HG03025 (cell line): ENCODE results near the gene P3H2.

Experiments
- ATAC-seq: cut with Tn5 transposase; IDR thresholded peaks from one replicate; pipeline ENCODE4 v1.9.1; 2021; ENCODE audit warnings: mild to moderate bottlenecking, moderate library complexity; ENCODE audit not compliant: unreplicated experiment, low FRiP score

Gene P3H2

DNA sequence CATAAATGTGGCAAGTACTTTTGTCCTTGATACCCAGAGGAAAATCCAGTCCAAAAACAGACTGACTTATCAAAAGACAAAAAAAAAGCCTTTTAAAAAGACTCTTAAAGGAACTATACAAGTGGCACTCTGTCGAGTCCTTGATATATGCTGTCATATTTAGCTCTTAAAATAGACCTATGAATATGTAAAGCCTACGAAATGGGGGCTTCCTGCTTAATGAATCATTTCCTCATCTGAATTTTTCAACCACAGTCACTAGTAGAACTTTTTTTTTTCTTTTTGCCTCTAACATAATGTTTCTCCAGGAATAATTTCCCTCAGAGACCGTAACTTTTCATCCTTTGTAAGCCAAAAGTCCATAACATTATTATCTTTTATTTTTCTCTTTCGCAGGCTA is 95.8 kb downstream of the P3H2 start:
- ATAC-seq = no peak

DNA sequence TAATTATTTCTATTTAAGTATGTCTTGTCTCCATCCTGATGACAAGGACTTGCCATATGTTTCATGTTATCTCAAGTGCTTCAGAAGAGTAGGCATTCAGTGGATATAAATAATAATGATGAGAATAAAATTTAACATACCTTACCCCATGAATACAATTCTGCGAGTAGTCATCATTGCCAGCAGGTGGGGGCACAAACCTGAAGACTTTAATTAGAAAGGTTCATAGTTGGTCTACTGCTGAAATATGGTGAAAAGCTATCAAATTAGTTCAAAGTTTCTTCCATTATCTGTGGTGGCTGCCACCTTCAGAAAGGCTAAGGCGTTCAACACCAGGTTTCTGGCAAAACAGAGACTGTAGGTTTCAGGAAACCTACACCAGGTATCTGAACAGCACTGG is 100.9 kb downstream of the P3H2 start:
- no peak for ATAC-seq

DNA sequence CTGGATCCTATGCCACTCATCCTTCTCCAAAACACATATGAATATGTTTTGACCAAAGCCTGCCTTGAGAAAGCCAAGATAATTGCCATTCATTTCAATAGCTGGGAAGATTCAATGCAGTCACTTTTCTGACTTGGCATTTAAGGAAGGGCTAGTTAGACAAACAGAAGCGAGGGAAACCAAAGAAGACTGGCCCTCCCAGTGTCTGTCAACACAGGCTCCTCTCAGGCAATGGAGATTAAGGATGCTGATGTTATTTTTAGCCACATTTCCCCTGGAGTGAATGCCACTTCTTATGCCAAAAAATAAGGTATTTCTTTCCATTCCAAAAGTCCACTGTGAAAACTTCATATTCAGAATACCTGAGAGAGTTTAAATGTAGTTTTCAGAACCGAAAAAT is 101.7 kb downstream of the P3H2 start:
- ATAC-seq = no peak

DNA sequence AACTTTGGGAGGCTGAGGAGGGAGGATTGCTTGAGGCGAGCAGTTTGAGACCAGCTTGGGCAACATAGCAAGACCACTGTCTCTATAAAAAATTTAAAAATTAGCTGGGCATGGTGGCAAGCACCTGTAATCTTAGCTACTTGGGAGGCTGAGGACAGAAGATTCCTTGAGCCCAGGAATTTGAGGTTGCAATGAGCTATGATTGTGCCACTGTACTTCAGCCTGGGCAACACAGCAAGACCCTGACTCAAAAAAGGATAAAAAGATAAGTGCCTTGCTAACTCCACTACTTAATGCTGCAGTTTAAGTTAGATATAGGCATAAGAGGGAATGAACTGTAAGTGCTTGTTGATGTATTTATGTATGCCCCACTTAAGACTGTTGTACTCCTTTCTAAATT is 102.2 kb downstream of the P3H2 start:
- ATAC-seq = no peak

DNA sequence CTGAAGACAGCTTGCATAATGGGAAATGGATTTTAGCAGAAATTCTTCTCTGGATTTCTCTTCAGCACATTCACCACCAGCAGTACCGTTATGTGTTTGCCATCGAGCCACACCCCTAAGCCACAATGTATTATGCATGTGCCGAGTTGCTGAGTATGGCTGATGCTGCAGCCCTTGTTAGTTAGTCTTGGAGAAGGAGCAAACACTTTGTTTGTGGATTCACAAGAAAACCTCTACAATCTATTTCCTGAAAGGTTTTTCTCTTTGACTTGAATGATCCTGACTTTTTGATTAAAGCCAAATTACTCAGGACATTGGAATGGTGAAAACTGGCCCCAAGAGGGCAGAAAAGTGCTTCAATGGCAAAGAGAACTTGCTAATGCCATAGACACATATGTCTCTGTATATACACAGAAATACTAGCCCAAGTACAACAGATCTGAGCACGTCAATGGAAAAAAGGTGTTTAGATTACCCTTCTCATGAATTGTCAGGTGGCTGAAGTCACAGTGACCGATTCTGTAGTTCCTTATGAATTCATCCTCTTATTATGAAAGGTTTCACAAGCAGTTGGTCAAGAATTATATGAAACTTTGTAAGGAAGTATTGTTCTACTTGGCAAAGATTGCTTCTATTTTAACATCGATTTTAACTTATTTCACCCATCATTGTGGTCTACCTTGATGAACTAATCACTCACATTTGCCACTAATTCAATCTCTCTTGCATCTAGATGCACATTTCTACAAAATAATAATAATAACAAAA is 103.0 kb downstream of the P3H2 start:
- no peak for ATAC-seq

DNA sequence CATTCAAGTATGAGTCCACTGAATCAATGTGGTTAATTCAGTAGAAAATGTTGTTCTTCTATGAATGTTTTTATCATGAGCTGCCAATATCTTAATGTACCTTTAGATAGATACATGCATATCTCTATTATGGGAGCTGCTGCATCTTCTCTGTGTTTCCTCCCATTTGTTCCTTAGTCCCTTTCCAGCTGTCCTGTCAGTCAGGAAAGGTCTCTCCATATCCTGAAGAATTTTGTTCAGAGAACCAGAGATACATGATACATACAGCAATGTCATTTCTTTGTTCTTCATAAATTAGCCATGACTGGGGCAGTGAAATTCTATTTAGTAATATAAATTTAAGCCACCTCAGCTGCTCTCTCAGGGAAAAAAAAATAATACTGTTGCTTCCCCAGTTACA is 103.7 kb downstream of the P3H2 start:
- ATAC-seq = no peak

DNA sequence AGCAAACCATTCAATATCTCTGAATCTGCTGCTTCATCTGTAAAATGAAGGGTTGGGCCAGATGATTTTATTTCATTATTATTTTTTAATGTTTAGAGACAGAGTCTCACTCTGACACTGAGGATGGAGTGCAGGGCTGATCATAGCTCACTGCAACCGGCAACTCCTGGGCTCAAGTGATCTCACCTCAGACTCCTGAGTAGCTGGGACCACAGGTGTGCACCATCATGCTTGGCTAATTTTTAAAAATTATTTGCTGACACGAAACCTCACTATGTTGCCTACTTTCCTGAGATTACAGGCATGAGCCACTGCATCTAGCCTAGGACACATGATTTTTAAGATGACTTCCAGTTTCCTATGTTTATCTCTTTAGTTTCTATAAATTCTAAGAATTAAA is 105.8 kb downstream of the P3H2 start:
- ATAC-seq = no peak

DNA sequence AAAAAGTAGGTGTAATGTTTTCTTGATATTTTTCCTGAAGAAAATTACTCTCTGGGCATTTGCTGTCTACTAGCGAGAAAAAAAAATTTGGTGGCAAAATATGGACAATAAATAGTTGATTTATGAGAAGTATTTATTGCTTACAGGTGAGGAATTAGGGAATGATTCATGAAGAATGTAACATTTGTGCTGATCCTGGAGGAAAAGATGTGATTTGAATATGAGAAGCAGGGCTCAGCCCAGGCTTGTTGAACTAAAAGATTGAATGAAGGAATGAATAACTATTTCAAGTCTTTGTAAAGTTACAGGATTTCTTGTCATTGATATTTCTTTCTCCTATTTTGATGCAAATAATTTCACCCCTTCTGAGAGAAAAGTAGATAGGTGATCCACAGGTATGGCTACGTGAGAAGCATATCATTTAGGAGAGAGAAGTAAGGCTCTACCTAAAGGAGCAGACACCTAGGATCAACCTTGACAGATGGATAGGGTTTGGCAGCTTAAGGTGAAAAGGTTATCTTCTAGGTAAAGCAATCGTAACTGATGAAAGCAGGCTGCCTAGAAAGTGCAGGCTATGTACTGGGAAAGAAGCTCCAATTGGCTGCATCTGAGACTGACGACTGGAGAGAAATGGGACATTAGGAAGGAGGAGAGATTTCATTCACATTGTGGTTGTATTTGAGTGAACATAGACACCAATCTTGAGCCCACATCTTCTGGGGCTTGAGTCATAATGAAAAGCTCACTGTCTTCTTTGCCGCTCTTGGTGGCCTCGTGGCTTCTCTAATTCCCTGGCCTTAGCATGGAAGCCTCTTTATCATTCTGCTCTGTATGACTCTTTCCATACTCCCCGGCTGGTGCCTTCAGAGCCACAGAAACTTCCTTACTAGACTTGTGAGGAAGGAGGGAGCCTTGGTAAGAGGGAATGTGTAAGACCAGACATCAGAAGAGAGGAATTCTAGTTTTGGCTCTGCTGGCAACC is 106.5 kb downstream of the P3H2 start:
- no peak for ATAC-seq

DNA sequence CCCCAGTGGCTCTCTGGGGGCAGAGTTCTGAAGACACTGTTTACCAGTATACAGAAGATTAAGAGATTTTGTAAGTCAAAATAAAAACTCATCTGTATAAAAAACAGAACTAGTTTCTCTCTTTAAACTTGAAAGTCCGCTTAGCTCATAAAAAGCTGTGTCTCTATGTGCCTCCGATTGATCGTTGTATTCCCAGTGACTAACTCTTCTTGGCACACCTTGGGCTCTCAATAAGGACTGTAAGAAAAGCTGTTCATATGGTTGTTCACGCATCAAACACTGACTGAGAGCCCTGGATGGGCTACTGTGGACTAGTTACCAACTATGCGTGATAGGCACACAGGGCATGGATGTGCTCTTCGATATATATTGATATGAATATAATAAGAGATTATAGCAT is 107.9 kb downstream of the P3H2 start:
- no peak for ATAC-seq

DNA sequence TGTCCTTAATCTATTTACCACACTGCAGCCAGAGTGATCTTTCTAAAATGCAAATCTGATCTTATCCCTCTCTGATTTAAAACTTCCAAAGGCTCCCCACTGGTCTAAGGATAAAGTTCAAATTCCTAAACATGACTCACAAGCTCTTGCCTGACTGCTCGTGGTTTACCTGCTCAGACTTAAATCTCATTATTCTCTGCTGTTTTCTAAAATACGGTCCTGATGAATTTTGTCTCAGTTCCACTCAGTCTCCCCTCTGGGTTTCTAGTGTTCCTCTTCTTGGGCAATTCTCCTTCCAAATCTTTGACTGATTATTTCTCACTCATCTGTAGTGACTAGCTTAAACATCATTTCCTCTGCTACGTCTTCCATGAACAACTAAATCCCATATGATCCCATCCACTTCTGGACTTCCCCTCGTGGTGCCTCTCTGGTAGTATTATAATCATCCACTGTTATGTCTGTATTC is 108.3 kb downstream of the P3H2 start:
- ATAC-seq = no peak

DNA sequence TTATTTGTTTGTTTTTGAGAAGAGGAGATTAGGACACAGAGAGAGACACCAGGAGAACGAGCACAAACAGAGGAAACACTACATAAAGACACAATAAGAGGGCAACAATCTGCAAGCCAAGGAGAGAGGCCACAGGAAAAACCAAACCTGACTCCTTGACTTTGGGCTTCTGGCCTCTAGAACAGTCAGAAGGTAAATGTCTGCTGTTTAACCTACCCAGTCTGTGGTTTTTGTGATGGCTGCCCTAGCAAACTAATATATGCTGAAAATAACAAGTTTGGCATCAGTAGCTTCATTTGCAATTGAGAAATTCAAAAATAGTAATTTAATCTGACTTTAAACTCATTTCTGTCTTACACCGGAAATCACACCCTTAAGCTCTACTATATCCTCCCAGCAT is 110.2 kb downstream of the P3H2 start:
- no peak for ATAC-seq

DNA sequence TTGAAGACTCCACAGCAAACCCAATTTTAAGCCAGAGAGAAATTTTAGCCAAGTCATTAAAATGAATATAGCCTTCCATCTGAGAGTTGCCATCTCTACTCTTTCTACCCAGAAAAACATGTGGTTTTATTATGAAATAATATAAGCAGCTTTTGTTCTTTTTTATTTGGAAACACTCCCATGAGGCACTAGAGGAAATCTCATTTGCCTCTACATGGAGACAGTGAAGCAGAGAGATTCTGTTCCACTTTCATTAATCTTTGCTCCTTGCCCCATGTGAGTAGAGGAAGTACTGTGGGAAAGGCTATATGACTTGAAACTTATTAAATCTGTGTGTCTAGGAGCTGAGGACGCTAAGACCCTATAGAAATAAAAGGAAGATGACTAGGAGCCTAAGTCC is 111.1 kb downstream of the P3H2 start:
- ATAC-seq = no peak

DNA sequence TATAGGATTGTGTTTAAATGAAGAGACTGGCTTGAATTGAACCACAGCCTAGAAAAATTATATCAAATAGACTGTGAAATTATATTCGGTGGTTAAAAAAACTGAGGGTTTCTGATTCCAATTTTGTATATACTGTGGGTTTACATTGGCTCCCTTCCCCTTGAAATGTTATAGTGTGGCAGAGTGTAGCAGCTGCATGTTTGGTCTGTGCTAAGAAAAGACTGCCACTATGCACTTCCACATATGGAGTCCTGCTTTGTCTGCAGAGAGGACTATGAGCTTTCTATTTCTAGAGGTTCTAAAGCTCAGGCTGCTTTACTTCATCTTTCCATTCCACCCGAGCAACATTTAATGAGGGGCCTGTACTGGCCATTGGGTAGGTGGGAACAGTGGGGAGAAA is 112.3 kb downstream of the P3H2 start:
- no peak for ATAC-seq

DNA sequence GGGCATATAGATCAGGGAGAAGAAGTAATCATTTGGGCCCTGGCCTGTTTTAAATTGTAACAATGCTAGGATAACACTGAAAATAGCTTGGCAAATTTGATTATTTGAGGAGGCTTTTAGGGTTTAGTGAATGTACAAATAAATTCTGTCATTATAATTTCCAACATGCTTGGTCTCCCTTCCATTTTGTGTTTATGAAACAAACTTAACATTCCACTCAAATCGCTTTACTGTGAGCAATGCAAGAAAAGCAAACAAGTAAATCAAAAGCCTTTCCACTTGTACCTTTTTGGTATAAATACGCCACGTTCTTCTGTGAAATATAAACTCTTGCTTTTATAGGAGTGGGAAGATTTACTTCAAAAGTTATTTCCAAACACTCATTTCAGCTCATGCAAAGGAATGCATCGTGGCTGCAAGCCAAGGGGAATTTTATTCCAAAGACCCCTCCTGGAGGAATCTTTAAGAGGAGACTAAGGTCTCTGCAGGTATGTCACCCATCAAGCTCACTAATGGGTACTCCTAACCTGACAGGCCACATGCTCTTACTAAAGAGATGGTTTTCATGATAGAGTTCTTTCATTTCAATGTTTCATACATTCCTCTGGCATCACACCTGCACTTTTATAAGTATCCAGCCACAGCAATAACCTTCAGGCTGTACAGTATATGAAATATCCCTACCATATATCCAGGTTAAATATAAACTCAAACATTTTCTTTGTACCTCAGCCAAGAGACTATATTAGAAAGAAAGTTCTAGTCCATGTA is 115.2 kb downstream of the P3H2 start:
- ATAC-seq = no peak

DNA sequence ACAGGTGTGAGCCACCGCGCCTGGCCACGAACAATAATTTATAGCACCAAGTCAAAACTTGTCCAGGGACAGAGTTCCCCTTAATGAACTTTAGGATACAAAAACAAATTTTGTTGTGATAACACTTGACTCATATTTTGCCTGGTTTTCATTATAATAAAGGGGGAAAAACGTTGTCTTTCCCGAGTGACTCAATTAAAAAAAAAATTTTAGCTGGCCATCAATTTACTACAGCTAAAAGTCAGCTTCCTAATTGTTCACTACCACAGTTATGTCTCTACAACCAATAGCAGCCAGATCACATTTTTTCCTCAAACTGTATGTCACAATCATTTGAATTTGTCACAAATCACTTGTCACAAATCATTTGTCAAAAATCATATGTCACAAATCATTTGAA is 116.0 kb downstream of the P3H2 start:
- ATAC-seq = no peak

DNA sequence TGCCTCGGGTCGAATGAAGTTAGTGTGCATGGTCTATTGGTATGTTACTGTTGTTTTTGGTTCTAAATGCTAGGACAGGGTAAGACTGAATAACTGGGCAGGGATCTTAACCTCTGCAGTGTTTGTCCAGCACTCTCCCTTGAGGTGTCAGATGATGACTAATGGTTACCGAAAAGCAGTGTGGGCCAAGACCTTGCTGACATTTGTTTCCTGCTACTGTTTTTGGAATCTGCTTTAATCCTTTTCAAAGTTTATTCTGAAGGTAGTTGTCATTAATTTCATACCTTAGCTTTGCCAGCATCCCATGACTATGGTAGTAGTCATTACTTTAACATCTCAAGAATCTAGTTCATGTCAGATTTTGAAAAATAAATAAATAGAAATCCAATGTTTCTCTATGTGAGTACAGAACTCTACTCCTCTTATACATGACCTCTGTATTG is 117.0 kb downstream of the P3H2 start:
- no peak for ATAC-seq

DNA sequence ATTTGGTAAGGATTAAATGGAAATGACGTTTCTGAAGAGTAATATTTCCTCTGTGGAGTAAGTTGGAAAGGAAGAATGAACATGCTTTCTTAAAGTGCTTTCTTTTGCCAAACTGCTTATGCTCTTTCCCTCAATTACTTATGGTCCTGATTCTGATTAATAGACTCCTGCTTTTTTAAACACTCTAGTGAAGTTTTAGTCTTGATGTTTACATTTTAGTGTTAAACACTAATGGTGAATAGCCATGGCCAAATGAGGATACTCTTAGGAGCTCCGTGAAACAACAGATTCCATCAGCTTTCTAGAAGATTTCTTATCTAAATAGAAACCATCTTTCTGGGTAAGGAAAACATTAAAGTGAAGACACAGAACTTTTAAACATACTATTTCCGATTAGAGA is 117.6 kb downstream of the P3H2 start:
- no peak for ATAC-seq

DNA sequence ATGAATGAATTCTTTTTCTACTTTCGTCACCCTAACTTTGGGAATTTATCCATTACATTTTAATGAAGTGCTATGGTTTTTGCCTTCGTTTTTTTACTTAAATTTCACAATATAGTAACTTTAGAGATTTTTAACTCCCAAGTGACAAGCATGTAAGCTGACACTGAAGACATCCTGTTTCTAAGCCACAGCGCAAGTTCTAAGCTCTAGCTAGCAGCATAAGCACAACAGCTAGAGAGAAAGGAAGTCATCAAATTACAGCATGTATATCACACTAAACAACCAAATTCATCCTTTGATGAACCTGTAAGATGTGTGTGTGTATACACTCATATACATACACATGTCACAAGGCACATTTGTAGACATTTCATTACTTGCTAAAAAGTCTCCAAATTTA is 119.3 kb downstream of the P3H2 start:
- ATAC-seq = no peak

DNA sequence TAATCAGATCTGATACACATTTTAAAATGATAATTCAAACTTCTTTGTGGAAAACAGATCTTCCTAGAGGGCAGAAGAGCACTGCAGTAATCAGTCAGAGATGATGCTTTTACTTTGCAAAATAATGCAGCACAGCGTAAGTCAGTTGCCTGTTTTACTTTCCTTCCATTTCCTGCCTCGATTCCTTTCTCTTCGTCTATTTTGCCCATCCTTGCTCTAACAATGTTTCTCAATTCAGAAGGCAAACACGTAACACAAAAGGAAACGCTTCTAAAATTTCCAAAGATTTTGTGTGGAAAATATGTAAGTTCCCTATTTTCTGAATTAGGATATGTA is 119.9 kb downstream of the P3H2 start:
- no peak for ATAC-seq

DNA sequence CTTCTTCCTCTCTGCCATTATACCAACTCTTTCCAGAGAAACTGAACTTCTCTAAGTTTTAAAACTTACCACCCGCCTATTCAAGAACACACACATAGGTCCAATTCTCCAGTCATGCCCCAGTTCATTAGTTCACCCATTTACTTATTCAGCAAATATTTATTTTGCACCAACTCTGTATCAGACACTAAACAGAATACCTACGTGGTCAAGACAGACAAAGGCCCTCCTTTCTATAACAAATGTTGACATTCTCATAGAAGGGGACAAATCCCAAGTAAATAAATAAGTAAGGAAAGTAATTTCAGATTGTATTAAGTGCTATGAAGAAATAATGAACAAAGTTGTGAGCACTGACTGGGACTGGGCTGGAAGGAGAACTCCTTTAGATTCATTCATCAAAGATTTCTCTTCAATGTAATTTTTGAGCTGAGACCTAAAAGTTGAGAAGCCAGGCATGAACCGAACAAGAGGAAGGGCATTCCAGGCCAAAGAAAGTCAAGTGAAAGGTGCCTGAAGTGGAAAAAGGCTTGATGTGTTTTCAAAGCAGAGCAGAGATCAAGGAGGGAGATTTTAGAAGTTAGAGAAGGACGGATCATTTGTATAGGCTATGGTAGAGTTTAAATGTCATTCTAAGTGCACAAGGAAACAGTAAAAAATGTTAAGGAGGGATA is 120.4 kb downstream of the P3H2 start:
- no peak for ATAC-seq
